CD4-positive, alpha-beta T cell treated with Interleukin-6 for 4 hours (primary cell): ENCODE data around the gene HAUS6.
"Not testable (repeated sequence)": the region's sequence is repeated elsewhere in the genome, so short reads cannot be mapped to it uniquely, and the experiment has no call there.

ENCODE experiments used
- DNase-seq: peaks from one replicate; pipeline ENCODE4 v3.0.0-alpha.2; 2020; ENCODE audit warnings: mixed read lengths

The HAUS6 gene

DNA sequence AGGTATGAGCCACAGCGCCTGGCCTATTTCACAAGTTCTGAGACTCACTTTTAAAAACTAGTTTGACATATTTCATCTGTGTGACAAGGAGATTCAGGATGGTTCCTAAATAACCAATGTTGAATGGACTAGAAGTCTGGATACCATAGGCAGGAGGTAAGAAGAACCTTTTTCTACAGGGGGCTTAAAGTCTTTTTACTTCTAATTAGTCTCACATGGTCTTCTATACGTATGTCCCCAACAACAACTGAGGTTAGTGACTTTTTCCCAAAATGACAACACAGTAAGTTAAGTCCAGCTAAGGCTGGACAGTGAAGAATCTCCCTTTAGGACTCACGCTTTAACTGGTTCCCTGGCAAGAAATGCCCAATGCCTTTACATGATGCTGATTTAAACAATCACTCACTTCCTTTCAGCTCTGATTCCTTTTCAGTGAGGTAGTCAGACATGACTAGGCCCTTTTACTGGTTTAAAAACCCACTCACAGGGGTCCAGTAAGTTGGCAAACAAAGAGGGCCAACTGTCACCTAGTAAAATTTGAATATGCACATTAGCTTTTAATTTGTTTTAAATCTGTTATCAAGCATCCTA lies 12.1 kb upstream of the HAUS6 start:
- no peak for DNase-seq

GRCh38 chr9:19113964-19114679 lies 11.4 kb upstream of the HAUS6 start:
- no peak for DNase-seq

GRCh38 chr9:19113064-19113611 lies 10.4 kb upstream of the HAUS6 start:
- not testable (repeated sequence) for DNase-seq

- DNase-seq: no peak
Measured at GRCh38 chr9:19108038-19108437, 5.3 kb upstream of the HAUS6 start.

GRCh38 chr9:19104515-19105282 lies 2.0 kb upstream of the HAUS6 start:
- DNase-seq: no peak

GRCh38 chr9:19102181-19102630 lies 498 bp downstream of the HAUS6 start:
- peak; percentile 43 for DNase-seq

- no peak for DNase-seq
Measured at GRCh38 chr9:19101203-19101602, 1.5 kb downstream of the HAUS6 start.

GRCh38 chr9:19097431-19097830 lies 5.3 kb downstream of the HAUS6 start:
- DNase-seq: not testable (repeated sequence)

DNA sequence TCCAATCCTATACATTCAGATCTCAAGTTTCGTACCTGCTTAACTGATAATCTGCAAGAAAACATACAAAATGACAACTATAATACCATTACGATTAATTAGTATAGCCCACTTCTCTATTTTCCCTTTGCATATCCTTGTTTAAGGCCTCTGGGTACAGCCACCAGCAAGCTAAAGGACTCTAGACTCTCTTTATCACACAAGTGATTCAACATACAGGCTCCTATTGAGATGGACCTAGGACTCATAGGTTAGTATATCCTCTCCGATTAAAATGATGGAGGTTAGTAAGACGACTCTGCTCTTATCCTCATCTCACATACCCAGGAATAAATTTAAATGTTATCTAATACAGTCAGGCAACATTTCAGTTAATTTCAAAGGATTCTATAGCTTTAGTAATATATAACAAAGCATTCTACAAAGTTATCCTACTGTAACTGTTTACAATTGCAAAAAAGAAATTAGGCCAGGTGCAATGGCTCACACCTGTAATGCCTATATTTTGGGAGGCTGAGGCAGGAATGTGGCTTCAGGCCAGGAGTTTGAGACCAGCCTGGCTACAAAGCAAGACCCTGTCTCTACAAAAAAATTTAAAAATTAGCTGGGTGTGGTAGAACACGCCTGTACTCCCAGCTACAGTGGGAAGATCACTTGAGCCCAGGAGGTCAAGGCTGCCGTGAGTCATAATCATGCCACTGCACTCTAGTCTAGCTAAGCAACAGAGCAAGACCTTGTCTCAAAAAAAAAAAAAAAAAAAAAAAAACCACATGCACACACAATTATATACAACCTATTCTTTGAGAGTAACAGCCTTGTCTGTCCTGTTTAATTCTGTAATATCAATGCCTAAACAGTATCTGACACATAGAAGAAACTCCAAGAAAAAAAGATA lies 15.4 kb downstream of the HAUS6 start:
- DNase-seq: no peak

- peak; percentile 13 for DNase-seq
Measured at GRCh38 chr9:19085295-19085694, 17.4 kb downstream of the HAUS6 start.

DNA sequence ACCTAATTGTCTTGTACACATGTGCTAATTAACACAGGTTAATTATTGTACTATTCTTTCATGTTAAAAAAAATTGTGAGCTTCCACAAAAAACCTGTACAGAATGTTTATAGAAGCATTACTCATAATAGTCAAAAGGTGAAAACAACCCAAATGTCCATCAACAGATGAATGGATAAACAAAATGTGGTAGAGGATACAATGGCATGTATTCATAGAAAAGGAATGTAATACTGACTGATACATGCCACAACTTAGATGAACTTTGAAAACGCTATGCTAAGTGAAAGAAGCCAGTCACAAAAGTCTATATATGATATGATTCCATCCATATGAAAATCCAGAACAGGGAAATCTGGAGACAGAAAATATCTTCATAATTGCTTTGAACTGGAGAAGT lies 27.9 kb downstream of the HAUS6 start:
- no peak for DNase-seq

DNA sequence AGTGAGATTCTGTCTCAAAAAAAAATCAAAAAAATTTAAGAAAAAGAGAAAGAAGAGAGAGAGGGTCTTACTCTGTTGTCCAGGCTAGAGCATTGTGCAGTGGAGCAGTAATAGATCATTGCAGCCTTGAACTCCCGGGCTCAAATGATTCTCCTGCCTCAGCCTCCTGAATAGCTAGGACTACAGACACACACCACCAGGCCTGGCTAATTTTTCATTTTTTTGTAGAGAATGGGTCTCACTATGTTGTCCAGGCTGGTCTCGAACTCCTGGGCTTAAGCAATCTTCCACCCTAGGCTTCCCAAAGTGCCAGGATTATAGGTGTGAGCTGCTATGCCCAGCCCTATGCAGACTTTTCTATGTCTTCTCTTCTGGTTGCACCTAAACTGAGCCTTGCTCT lies 28.5 kb downstream of the HAUS6 start:
- no peak for DNase-seq

DNA sequence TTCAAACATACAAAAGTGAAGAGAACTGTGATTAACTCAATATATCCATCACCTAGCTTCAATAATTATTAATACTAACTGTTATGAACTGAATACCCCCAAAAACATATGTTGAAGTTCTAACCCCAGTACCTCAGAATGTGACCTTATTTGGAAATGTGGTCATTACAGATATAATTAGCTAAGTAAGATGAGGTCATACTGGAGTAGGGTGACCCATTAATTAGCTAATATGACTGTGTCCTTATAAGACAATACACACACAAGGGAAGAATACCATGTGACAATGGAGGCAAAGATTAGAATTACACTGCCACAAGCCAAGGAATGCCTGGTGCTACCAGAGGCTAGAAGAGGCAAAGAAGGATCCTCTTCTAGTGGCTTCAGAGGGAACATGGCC lies 45.7 kb downstream of the HAUS6 start:
- DNase-seq: no peak

DNA sequence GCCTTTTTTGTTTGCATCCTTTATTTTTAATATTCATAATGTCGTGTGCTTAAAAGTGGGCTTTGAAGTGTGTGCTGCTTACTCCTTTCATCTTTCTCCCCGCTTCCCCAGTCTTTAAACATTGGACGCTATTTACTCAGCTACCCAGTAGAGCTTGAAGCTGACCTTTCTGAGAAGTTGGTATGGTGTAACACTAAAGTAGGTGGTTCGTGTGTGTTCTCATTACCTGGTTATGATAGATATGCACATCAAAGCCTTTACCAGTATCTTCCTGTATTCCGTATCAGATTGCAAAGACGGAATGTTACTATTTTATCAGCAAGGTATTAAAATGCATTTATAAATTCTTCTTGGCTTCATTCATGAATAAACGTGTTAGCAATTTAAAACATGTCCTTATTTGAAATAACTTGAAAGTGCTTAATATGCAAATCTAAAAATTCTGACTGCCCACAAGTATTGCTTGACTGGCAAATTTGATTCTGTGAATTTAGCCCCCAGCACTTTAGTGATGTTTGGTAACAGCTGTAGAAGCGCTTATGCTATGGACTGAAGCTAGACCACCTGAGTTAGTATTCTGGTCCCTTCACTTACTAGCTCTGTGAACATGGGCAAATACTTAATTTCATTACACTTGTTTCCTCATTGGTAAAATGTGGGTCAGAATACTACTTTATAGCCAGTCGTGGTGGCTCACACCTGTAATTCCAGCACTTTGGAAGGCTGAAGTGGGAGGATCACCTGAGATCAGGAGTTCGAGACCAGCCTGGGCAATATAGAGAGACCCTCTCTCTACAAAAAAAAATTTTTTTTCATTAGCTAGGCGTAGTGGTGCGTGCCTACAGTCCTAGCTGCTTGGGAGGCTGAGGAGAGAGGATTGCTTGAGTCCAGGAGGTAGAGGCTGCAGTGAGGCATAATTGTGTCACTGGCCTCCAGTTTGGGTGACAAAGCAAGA lies 51.8 kb downstream of the HAUS6 start:
- DNase-seq: no peak

- peak; percentile 29 for DNase-seq
Measured at GRCh38 chr9:19049917-19050636, 52.6 kb downstream of the HAUS6 start.

GRCh38 chr9:19048966-19049916 lies 53.5 kb downstream of the HAUS6 start, which contains the start of gene RRAGA:
Gene RRAGA (plus strand): TSS chr9:19049427. CDS start chr9:19049660, 233 bp downstream.
- DNase-seq: peak; percentile 92

DNA sequence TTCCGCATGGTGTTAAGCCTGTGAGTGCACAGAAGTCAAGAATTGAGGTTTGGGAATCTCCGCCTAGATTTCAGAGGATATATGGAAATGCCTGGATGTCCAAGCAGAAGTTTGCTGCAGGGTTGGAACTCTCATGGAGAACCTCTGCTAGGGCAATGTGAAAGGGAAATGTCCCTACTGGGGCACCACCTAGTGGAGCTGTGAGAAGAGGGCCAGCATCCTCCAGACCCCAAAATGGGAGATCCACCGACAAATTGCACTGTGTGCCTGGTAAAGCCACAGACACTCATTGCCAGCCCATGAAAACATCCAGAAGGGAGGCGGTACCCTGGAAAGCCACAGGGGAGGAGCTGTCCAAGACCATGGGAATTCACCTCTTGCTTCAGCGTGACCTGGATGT lies 66.1 kb downstream of the HAUS6 start:
- no peak for DNase-seq

- no peak for DNase-seq
Measured at GRCh38 chr9:19033015-19033414, 69.7 kb downstream of the HAUS6 start, which contains the start of gene SAXO1. Gene SAXO1 (minus strand): TSS chr9:19033209. CDS start chr9:19032908, 301 bp downstream.

GRCh38 chr9:19032406-19032805 lies 70.3 kb downstream of the HAUS6 start:
- no peak for DNase-seq
